SU-DHL-6 (cell line): ENCODE results near the gene PLAAT5.
"Not testable (repeated sequence)": the region's sequence is repeated elsewhere in the genome, so short reads cannot be mapped to it uniquely, and the experiment has no call there.

Experiments
- H2AFZ ChIP-seq: fragments of 200-600 bp; sonication (generic); 2 replicates; pipeline ENCODE4 v1.6.1; 2014; ENCODE audit warnings: low read depth, mild to moderate bottlenecking, moderate library complexity, mixed read lengths, antibody characterized with exemption, low read length; ENCODE audit not compliant: severe bottlenecking
- H3F3A ChIP-seq: fragments of 200-600 bp; shearing (Covaris generic); 2 replicates; pipeline ENCODE4 v1.6.0; 2016; ENCODE audit warnings: antibody characterized with exemption, mild to moderate bottlenecking; ENCODE audit not compliant: insufficient read depth
- H3K27ac ChIP-seq: fragments of 200-600 bp; sonication (generic); 2 replicates; pipeline ENCODE4 v1.5.1; 2016; ENCODE audit warnings: low read depth, mild to moderate bottlenecking, low read length, moderate library complexity, mixed read lengths
- H3K27me3 ChIP-seq: fragments of 200-600 bp; sonication (generic), shearing (Covaris generic); 2 replicates; pipeline ENCODE4 v1.6.0; 2014; ENCODE audit warnings: mild to moderate bottlenecking, low read length
- H3K36me3 ChIP-seq: fragments of 200-600 bp; sonication (generic); 2 replicates; pipeline ENCODE4 v1.6.1; 2014; ENCODE audit warnings: mild to moderate bottlenecking, low read length, mixed read lengths
- H3K4me2 ChIP-seq: fragments of 300-600, 200-600 bp; shearing (Covaris generic), sonication (generic); 2 replicates; pipeline ENCODE4 v1.6.0; 2014; ENCODE audit warnings: low read length, low read depth, mild to moderate bottlenecking; ENCODE audit not compliant: poor library complexity, severe bottlenecking
- H3K4me3 ChIP-seq: fragments of 200-600 bp; sonication (generic); 2 replicates; pipeline ENCODE4 v1.5.1; 2014; ENCODE audit warnings: antibody characterized with exemption, low read length, mild to moderate bottlenecking, mixed read lengths; ENCODE audit not compliant: insufficient read depth, poor library complexity, severe bottlenecking
- H3K79me2 ChIP-seq: fragments of 200-600 bp; sonication (generic); 2 replicates; pipeline ENCODE4 v1.6.1; 2014; ENCODE audit warnings: mild to moderate bottlenecking, low read length, moderate library complexity; ENCODE audit not compliant: insufficient read depth
- H3K9ac ChIP-seq: fragments of 200-600 bp; sonication (generic); 2 replicates; pipeline ENCODE4 v1.7.0; 2014; ENCODE audit warnings: mild to moderate bottlenecking, low read length
- H3K9me2 ChIP-seq: fragments of 200-600 bp; sonication (generic); replicated peaks from 2 replicates; pipeline ENCODE4 v1.6.1; 2014; ENCODE audit warnings: low read length; ENCODE audit not compliant: insufficient read depth
- H3K9me3 ChIP-seq: fragments of 200-600 bp; sonication (generic); 2 replicates; pipeline ENCODE4 v1.6.1; 2014; ENCODE audit warnings: low read length, mixed read lengths; ENCODE audit not compliant: insufficient read depth
- H4K20me1 ChIP-seq: fragments of 200-600 bp; sonication (generic); 2 replicates; pipeline ENCODE4 v1.6.1; 2014; ENCODE audit warnings: low read depth, mild to moderate bottlenecking, antibody characterized with exemption, low read length, moderate library complexity, mixed read lengths
- EZH2phosphoT487 ChIP-seq: fragments of 200-600 bp; sonication (generic), shearing (Covaris generic); conservative IDR thresholded peaks from 2 replicates; pipeline ENCODE4 v1.6.1; 2018; ENCODE audit warnings: mild to moderate bottlenecking, antibody characterized with exemption, low read length, moderate library complexity, mixed read lengths
- TF ChIP-seq, protein P1 (sequence below): fragments of 200-600 bp; sonication (generic); IDR thresholded peaks from one replicate; pipeline ENCODE4 v1.5.1; 2017; ENCODE audit warnings: antibody characterized with exemption, mild to moderate bottlenecking, low read length, moderate library complexity; ENCODE audit not compliant: insufficient read depth, poor library complexity, severe bottlenecking

Gene PLAAT5

DNA sequence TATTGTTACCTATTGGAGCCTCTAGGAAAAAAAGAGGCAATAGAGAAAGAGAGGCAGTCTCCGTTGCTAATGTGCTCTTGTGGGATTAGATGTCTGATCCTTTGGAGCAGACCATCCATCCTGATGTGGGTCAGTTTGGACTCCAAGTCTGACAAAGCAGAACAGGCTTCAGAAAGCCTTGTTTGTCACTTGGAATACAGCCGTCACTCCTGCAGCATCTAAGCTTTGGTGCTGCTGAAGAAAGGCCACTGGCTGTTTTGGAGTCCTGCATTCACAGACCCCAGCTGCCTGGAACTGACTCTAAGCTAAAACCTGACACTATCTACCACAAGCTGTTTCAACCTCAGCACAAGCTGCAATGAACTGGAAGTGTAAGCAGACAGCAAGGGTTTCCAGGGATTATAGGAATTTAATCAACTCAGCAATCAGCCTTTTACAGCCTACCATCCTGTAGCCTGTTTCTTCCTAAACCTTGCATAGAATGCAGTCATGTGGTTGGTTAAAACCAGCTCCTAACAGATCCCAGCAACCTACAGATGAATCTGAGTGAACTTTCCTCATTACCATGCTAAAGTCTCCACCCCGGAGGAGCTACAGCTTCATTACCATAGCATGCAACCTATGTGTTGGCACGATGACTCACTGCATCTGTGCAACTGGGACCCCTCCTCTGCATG lies 42.0 kb upstream of the PLAAT5 start:
- H3K27ac ChIP-seq = no peak overlapping the region
- H3K9me2 ChIP-seq = no peaks in the 10 kb centered on the region
- H3K36me3 ChIP-seq = no peaks in the 10 kb centered on the region
- no peak overlapping the region for H3K4me2 ChIP-seq
- H3K79me2 ChIP-seq = no peaks in the 10 kb centered on the region
- H3K9me3 ChIP-seq = no peaks in the 10 kb centered on the region
- no peak overlapping the region for H3K4me3 ChIP-seq
- no peaks in the 10 kb centered on the region for H3F3A ChIP-seq
- H2AFZ ChIP-seq = no peak overlapping the region
- no peaks in the 10 kb centered on the region for H4K20me1 ChIP-seq
- no peak overlapping the region for H3K9ac ChIP-seq
- no peaks in the 10 kb centered on the region for H3K27me3 ChIP-seq
- TF ChIP-seq, protein P1, sequence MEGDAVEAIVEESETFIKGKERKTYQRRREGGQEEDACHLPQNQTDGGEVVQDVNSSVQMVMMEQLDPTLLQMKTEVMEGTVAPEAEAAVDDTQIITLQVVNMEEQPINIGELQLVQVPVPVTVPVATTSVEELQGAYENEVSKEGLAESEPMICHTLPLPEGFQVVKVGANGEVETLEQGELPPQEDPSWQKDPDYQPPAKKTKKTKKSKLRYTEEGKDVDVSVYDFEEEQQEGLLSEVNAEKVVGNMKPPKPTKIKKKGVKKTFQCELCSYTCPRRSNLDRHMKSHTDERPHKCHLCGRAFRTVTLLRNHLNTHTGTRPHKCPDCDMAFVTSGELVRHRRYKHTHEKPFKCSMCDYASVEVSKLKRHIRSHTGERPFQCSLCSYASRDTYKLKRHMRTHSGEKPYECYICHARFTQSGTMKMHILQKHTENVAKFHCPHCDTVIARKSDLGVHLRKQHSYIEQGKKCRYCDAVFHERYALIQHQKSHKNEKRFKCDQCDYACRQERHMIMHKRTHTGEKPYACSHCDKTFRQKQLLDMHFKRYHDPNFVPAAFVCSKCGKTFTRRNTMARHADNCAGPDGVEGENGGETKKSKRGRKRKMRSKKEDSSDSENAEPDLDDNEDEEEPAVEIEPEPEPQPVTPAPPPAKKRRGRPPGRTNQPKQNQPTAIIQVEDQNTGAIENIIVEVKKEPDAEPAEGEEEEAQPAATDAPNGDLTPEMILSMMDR = no peak
- TF ChIP-seq EZH2phosphoT487 = no peak

DNA sequence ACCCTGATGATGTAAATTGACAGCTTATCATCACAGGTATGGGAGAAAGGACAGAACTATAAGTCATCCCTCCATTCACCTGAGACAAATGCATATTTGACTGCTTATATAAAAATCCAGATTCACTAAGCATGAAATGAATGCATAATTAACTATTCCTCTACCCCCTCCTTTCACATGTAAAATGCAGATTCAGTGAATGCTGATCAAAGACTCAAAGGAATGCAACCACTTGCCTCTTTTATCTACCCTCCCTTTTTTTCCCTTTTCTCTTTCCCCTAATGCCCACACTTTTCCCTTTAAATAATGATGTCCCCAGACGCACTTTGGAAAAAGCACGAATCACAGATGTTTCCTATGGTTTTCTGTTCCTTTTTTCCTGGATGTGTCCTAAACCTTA lies 41.1 kb upstream of the PLAAT5 start:
- no peak overlapping the region for H3K9ac ChIP-seq
- no peaks in the 10 kb centered on the region for H3K79me2 ChIP-seq
- no peaks in the 10 kb centered on the region for H3K9me2 ChIP-seq
- H3K9me3 ChIP-seq = no peaks in the 10 kb centered on the region
- no peaks in the 10 kb centered on the region for H3K27me3 ChIP-seq
- H3K27ac ChIP-seq = no peak overlapping the region
- TF ChIP-seq, protein P1 = no peak
- TF ChIP-seq EZH2phosphoT487 = no peak
- H3K4me2 ChIP-seq = no peak overlapping the region
- no peaks in the 10 kb centered on the region for H3K36me3 ChIP-seq
- H3F3A ChIP-seq = no peaks in the 10 kb centered on the region
- H2AFZ ChIP-seq = no peak overlapping the region
- H4K20me1 ChIP-seq = no peaks in the 10 kb centered on the region
- no peak overlapping the region for H3K4me3 ChIP-seq

DNA sequence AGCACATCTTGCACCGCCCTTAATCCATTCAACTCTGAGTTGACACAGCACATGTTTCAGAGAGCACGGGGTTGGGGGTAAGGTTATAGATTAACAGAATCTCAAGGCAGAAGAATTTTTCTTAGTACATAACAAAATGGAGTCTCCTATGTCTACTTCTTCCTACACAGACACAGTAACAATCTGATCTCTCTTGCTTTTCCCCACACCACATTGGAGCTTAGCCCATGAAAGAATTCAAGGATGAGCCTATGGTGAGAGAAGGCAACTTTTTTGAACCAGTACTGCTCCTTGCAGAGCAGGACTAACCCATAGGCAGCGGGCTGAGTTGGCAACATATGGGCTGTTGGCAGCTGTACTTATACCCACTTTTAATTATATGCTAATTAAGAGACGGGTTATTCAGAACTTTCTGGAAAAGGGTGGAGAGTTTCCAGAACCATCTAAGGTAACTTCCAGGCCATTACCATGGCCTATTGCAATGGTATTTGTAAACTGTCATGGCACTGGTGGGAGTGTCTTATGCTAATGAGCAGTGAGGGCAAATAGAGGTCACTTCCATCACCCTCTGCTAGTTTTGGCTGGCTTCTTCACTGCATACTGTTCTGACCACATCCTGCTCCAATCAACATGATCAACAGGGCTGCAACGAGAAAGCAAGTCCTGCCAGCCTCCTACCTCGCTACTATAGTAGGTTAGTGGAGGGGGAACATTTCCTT lies 40.3 kb upstream of the PLAAT5 start:
- H3K27ac ChIP-seq, H3K9me3 ChIP-seq, H4K20me1 ChIP-seq, H3K27me3 ChIP-seq, H2AFZ ChIP-seq, H3K9ac ChIP-seq, H3K36me3 ChIP-seq, H3K4me3 ChIP-seq, H3K4me2 ChIP-seq, H3K9me2 ChIP-seq, H3F3A ChIP-seq, H3K79me2 ChIP-seq: not testable (repeated sequence)

DNA sequence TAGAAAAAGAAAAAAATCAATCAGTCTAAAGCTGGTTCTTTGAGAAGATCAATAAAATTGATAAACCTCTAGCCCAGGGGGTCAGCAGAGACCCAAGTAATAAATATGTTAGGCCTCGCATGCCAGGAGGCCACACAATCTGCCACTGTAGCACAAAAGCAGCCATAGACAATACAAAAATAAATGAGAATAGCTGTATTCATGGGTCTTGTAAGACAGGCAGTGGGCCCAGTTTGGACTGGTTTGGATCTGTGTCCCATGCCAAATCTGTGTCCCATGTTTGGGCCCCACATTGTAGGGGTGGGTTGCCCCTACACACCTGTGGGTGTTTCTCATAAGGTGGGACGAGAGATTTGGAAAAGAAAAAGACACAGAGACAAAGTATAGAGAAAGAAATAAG lies 39.1 kb upstream of the PLAAT5 start:
- TF ChIP-seq, protein P1 = no peak
- no peak for TF ChIP-seq EZH2phosphoT487
- Histone ChIP-seq H3K9ac (no peak overlapping the region), H2AFZ (no peak overlapping the region), H3K9me3 (no peaks in the 10 kb centered on the region), H3K4me2 (no peak overlapping the region), H3K9me2 (no peaks in the 10 kb centered on the region), H3K27me3 (no peaks in the 10 kb centered on the region), H4K20me1 (no peaks in the 10 kb centered on the region), H3K36me3 (no peaks in the 10 kb centered on the region), H3F3A (no peaks in the 10 kb centered on the region), H3K4me3 (no peak overlapping the region), H3K79me2 (no peaks in the 10 kb centered on the region), H3K27ac (no peak overlapping the region)

DNA sequence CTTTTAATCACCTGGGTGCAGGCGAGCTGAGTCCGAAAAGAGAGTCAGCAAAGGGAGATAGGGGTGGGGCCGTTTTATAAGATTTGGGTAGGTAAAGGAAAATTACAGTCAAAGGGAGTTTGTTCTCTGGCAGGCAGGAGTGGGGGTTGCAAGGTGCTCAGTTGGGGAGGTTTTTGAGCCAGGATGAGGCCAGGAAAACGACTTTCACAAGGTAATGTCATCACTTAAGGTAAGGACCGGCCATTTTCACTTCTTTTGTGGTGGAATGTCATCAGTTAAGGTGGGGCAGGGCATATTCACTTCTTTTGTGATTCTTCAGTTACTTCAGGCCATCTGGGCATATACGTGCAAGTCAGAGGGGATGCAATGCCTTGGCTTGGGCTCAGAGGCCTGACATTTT lies 38.4 kb upstream of the PLAAT5 start:
- not testable (repeated sequence) for H4K20me1 ChIP-seq, H3K4me2 ChIP-seq, H3K36me3 ChIP-seq, H3K79me2 ChIP-seq, H3K27me3 ChIP-seq, H3K27ac ChIP-seq, H3F3A ChIP-seq, H2AFZ ChIP-seq, H3K9me2 ChIP-seq, H3K9ac ChIP-seq, H3K4me3 ChIP-seq, H3K9me3 ChIP-seq
